Esophagus muscularis mucosa (tissue), 4 donors: ENCODE data around the gene GNG7. TPM values are rescaled to one million over a fixed set of nuclear protein-coding genes. Genes with fewer than 3 reads are reported as not detected.
"Not testable (repeated sequence)": the region's sequence is repeated elsewhere in the genome, so short reads cannot be mapped to it uniquely, and the experiment has no call there.

Source experiments
- DNase-seq: peaks from one replicate; pipeline ENCODE4 v3.0.0-alpha.2; 2017; ENCODE audit errors: extremely low spot score
- H3K27ac ChIP-seq, 4 donors: fragments of 200-600 bp; sonication (generic); replicated peaks in 1 of 4; 1 replicate in 3 of 4; 2 replicates in 1 of 4; pipeline ENCODE4 v1.5.1; 2016 to 2019; ENCODE audit warnings: mild to moderate bottlenecking in 1 of 4
- H3K27me3 ChIP-seq, 4 donors: fragments of 200-600 bp; sonication (generic); one replicate each; pipeline versions ENCODE4 v1.5.1 to v1.6.0; 2016 to 2019
- H3K36me3 ChIP-seq, 4 donors: fragments of 200-600 bp; sonication (generic); one replicate each; pipeline ENCODE4 v1.5.1; 2016 to 2019
- H3K4me1 ChIP-seq, 4 donors: fragments of 200-600 bp; sonication (generic); one replicate each; pipeline ENCODE4 v1.5.1; 2016 to 2019
- H3K4me3 ChIP-seq, 4 donors: fragments of 200-600 bp; sonication (generic); 1 replicate in 2 of 4; 2 replicates in 2 of 4; pipeline ENCODE4 v1.5.1; 2016 to 2019; ENCODE audit warnings: mild to moderate bottlenecking in 4 of 4, moderate library complexity in 1 of 4
- H3K9me3 ChIP-seq, 4 donors: fragments of 200-600 bp; sonication (generic); 1 replicate in 3 of 4; 2 replicates in 1 of 4; pipeline ENCODE4 v1.5.1; 2016 to 2019
- CTCF ChIP-seq, 3 experiments: fragments of 200-600 bp in 2 of 3; fragments of 450-650 bp in 1 of 3; sonication (generic) in 2 of 3; IDR thresholded peaks; one replicate each; pipeline ENCODE4 v1.5.1; 2017 to 2019; ENCODE audit warnings: antibody characterized with exemption in 3 of 3, mild to moderate bottlenecking in 2 of 3, moderate library complexity in 1 of 3
- EP300 ChIP-seq: sonication (generic); formaldehyde crosslinking; IDR thresholded peaks from one replicate; pipeline ENCODE4 v1.6.1; 2017; ENCODE audit warnings: antibody characterized with exemption
- POLR2A ChIP-seq: fragments of 450-650 bp; IDR thresholded peaks from one replicate; pipeline ENCODE4 v1.6.1; 2017; ENCODE audit warnings: antibody characterized with exemption, moderate library complexity, mild to moderate bottlenecking, low read depth
- POLR2AphosphoS5 ChIP-seq, 2 donors: sonication (generic); formaldehyde crosslinking; IDR thresholded peaks; one replicate each; pipeline ENCODE4 v1.6.1; 2017; ENCODE audit warnings: antibody characterized with exemption in 2 of 2
- WGBS: methylation state at CpG from one replicate; pipeline ENCODE4 v1.1.5; 2018; 5-methylcytosine and 5-hydroxymethylcytosine counted together
- intact Hi-C: fragments of 100-400 bp; cut with DNase I; formaldehyde crosslinking; loops from one replicate; pipeline ENCODE4 v1.15.1; 2023
- total RNA-seq, 4 donors: library from RNA; depleted of rRNA; stranded (reverse); fragments of >200 nt; gene quantifications; one replicate each; pipeline versions ENCODE4 v1.1.0 to v1.2.1, GENCODE V29; 2016

Gene GNG7
- total RNA-seq, 4 donors from 2014 or later = 6.3 to 18.8 (median 13.0) TPM

- Histone ChIP-seq H3K4me1 (peaks cover 2 to 8% (median 6%) of the 10 kb centered on the region in 4 donors), H3K27me3 (no peaks in the 10 kb centered on the region), H3K9me3 (no peaks in the 10 kb centered on the region), H3K27ac (no peak overlapping the region), H3K4me3 (no peak overlapping the region), H3K36me3 (no peaks in the 10 kb centered on the region)
- 76% methylated on average over 2 of the region's 2 CpGs for WGBS
- DNase-seq = no peak
- TF ChIP-seq EP300 = no peak
- TF ChIP-seq CTCF (IDR thresholded peaks at IDR 0.05) = no peak
- no peak for TF ChIP-seq POLR2AphosphoS5 (IDR thresholded peaks at IDR 0.05)
- no peak for TF ChIP-seq POLR2A
- intact Hi-C loops = loop anchor here (5.0 kb wide), 1 partner anchor 37 kb away; no protein-coding TSS in a partner anchor
These were observed 168.0 kb downstream of the GNG7 start for GRCh38 chr19:2534423-2535013.

- WGBS = 87% methylated on average over 6 of the region's 6 CpGs
- H3K9me3 ChIP-seq = no peaks in the 10 kb centered on the region
- peak overlapping the region in 2 of 4 donors; percentile 7 to 9 for H3K27ac ChIP-seq
- TF ChIP-seq EP300 (no peak), POLR2A (no peak), POLR2AphosphoS5 (IDR thresholded peaks at IDR 0.05) (no peak), CTCF (IDR thresholded peaks at IDR 0.05) (no peak)
- H3K4me1 ChIP-seq = peaks cover 1 to 8% (median 6%) of the 10 kb centered on the region in 4 donors
- no peaks in the 10 kb centered on the region for H3K27me3 ChIP-seq
- intact Hi-C loops = no loop called here
- no peak overlapping the region for H3K4me3 ChIP-seq
- DNase-seq = no peak
- no peaks in the 10 kb centered on the region for H3K36me3 ChIP-seq
These were observed 168.6 kb downstream of the GNG7 start for GRCh38 chr19:2533686-2534422.

- no peak overlapping the region for H3K4me3 ChIP-seq
- TF ChIP-seq POLR2AphosphoS5 (IDR thresholded peaks at IDR 0.05) = no peak
- no peak for TF ChIP-seq CTCF (IDR thresholded peaks at IDR 0.05)
- TF ChIP-seq POLR2A = no peak
- TF ChIP-seq EP300 = no peak
- H3K9me3 ChIP-seq = no peaks in the 10 kb centered on the region
- H3K27ac ChIP-seq = peak overlapping the region in 3 of 4 donors; percentile 9 to 59 (median 13)
- intact Hi-C loops = no loop called here
- H3K36me3 ChIP-seq = no peaks in the 10 kb centered on the region
- DNase-seq = no peak
- 42% methylated on average over 2 of the region's 2 CpGs for WGBS
- H3K4me1 ChIP-seq = peaks cover 5 to 10% (median 6%) of the 10 kb centered on the region in 4 donors
- H3K27me3 ChIP-seq = no peaks in the 10 kb centered on the region
These were observed 169.4 kb downstream of the GNG7 start for GRCh38 chr19:2533072-2533425.

- H3K4me1 ChIP-seq = peaks cover 5 to 10% (median 6%) of the 10 kb centered on the region in 4 donors
- 83% methylated on average over 7 of the region's 7 CpGs for WGBS
- H3K27me3 ChIP-seq = no peaks in the 10 kb centered on the region
- peak overlapping the region in 3 of 4 donors; percentile 5 to 59 (median 13) for H3K27ac ChIP-seq
- no peak overlapping the region for H3K4me3 ChIP-seq
- TF ChIP-seq EP300 (peak; percentile 15), CTCF (IDR thresholded peaks at IDR 0.05) (no peak), POLR2A (no peak), POLR2AphosphoS5 (IDR thresholded peaks at IDR 0.05) (peak in 1 of 2 donors; percentile 45)
- DNase-seq = no peak
- intact Hi-C loops = no loop called here
- no peaks in the 10 kb centered on the region for H3K36me3 ChIP-seq
- H3K9me3 ChIP-seq = no peaks in the 10 kb centered on the region
These were observed 170.0 kb downstream of the GNG7 start for GRCh38 chr19:2532252-2533071.

GRCh38 chr19:2529942-2530341, 172.6 kb downstream of the GNG7 start:
- H3K36me3 ChIP-seq, DNase-seq, intact Hi-C loops, H3K27ac ChIP-seq, H3K4me3 ChIP-seq, H3K9me3 ChIP-seq, H3K27me3 ChIP-seq: not testable (repeated sequence)
- 90% methylated on average over 10 of the region's 10 CpGs for WGBS
- peaks cover 12 to 18% (median 13%) of the 10 kb centered on the region in 4 donors for H3K4me1 ChIP-seq
